Neural cell (in vitro differentiated cells): ENCODE data around the gene FGGY.

Experiments used
- EZH2 ChIP-seq: fragments of 200-600, 300-800 bp; shearing (Covaris generic), sonication (generic); IDR thresholded peaks from 2 replicates; pipeline ENCODE4 v1.6.1; 2014; ENCODE audit warnings: antibody characterized with exemption, low read length, borderline replicate concordance, mild to moderate bottlenecking; ENCODE audit not compliant: insufficient read depth, poor library complexity, severe bottlenecking
- POLR2AphosphoS5 ChIP-seq: IDR thresholded peaks from 2 replicates; pipeline ENCODE4 v1.6.1; 2012
- SMC3 ChIP-seq: fragments of 450-650 bp; conservative IDR thresholded peaks from 2 replicates; pipeline ENCODE4 v1.6.1; 2014; ENCODE audit warnings: antibody characterized with exemption, mild to moderate bottlenecking, moderate library complexity; ENCODE audit not compliant: poor library complexity
- TAF1 ChIP-seq: IDR thresholded peaks from 2 replicates; pipeline ENCODE4 v1.6.1; 2012; ENCODE audit warnings: low read depth
- TF ChIP-seq, protein P1 (sequence below): IDR thresholded peaks from 2 replicates; pipeline ENCODE4 v1.6.1; 2012; ENCODE audit warnings: borderline replicate concordance
- TF ChIP-seq, protein P2 (sequence below): fragments of 450-650 bp; IDR thresholded peaks from 2 replicates; pipeline ENCODE4 v1.5.1; 2014; ENCODE audit warnings: antibody characterized with exemption, mild to moderate bottlenecking, moderate library complexity; ENCODE audit not compliant: poor library complexity, severe bottlenecking

DNA sequence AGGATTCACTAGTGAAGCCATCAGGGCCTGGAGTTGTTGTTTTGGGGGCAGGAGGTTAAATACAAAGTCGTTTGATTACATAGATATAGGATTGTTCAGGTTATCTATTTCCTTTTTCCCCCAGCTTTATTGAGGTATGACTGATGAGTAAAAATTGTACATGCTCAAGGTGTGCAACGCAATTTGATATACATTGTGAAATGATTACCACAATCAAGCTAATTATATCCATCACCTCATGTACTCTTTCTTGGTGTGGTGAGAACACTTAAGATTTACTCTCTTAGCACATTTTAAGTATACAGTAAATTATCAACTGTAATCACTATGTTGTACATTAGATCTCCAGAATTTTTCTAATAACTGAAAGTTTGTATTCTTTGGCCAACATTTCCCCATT is 6.0 kb downstream of the FGGY start:
- TF ChIP-seq, protein P1, sequence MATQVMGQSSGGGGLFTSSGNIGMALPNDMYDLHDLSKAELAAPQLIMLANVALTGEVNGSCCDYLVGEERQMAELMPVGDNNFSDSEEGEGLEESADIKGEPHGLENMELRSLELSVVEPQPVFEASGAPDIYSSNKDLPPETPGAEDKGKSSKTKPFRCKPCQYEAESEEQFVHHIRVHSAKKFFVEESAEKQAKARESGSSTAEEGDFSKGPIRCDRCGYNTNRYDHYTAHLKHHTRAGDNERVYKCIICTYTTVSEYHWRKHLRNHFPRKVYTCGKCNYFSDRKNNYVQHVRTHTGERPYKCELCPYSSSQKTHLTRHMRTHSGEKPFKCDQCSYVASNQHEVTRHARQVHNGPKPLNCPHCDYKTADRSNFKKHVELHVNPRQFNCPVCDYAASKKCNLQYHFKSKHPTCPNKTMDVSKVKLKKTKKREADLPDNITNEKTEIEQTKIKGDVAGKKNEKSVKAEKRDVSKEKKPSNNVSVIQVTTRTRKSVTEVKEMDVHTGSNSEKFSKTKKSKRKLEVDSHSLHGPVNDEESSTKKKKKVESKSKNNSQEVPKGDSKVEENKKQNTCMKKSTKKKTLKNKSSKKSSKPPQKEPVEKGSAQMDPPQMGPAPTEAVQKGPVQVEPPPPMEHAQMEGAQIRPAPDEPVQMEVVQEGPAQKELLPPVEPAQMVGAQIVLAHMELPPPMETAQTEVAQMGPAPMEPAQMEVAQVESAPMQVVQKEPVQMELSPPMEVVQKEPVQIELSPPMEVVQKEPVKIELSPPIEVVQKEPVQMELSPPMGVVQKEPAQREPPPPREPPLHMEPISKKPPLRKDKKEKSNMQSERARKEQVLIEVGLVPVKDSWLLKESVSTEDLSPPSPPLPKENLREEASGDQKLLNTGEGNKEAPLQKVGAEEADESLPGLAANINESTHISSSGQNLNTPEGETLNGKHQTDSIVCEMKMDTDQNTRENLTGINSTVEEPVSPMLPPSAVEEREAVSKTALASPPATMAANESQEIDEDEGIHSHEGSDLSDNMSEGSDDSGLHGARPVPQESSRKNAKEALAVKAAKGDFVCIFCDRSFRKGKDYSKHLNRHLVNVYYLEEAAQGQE = no peak
- TF ChIP-seq, protein P2, sequence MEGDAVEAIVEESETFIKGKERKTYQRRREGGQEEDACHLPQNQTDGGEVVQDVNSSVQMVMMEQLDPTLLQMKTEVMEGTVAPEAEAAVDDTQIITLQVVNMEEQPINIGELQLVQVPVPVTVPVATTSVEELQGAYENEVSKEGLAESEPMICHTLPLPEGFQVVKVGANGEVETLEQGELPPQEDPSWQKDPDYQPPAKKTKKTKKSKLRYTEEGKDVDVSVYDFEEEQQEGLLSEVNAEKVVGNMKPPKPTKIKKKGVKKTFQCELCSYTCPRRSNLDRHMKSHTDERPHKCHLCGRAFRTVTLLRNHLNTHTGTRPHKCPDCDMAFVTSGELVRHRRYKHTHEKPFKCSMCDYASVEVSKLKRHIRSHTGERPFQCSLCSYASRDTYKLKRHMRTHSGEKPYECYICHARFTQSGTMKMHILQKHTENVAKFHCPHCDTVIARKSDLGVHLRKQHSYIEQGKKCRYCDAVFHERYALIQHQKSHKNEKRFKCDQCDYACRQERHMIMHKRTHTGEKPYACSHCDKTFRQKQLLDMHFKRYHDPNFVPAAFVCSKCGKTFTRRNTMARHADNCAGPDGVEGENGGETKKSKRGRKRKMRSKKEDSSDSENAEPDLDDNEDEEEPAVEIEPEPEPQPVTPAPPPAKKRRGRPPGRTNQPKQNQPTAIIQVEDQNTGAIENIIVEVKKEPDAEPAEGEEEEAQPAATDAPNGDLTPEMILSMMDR = no peak
- no peak for TF ChIP-seq EZH2
- TF ChIP-seq TAF1 = no peak
- TF ChIP-seq SMC3 = no peak
- TF ChIP-seq POLR2AphosphoS5 = no peak
